ENCODE results near the gene NEK11.

DNA sequence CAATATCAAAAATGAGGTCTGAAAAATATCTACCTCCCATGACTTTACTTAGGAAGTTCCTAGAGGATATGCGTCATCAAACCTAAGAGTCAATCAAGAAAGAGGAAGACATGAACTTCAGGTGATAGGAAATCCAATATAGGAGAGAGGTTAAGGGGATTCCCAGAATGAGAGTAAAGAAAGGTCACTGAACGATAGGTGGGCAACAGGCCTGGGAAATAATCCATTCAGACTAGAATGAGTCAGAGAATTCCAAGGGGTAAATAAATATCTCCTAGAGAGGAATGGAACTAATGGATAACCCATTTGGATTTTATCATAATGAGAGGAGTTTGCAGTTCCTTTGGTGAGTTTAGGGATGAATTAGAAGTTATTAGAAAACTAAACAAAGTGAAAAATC, 223.8 kb downstream of the NEK11 start:
- TF ChIP-seq POLR2A (IDR thresholded peaks at IDR 0.05) = no peak
- TF ChIP-seq, protein P1, sequence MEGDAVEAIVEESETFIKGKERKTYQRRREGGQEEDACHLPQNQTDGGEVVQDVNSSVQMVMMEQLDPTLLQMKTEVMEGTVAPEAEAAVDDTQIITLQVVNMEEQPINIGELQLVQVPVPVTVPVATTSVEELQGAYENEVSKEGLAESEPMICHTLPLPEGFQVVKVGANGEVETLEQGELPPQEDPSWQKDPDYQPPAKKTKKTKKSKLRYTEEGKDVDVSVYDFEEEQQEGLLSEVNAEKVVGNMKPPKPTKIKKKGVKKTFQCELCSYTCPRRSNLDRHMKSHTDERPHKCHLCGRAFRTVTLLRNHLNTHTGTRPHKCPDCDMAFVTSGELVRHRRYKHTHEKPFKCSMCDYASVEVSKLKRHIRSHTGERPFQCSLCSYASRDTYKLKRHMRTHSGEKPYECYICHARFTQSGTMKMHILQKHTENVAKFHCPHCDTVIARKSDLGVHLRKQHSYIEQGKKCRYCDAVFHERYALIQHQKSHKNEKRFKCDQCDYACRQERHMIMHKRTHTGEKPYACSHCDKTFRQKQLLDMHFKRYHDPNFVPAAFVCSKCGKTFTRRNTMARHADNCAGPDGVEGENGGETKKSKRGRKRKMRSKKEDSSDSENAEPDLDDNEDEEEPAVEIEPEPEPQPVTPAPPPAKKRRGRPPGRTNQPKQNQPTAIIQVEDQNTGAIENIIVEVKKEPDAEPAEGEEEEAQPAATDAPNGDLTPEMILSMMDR (IDR thresholded peaks at IDR 0.05) = no peak
